GM19438 (cell line): ENCODE data around the gene TRABD2A.

Experiments used
- ATAC-seq: cut with Tn5 transposase; IDR thresholded peaks from one replicate; pipeline ENCODE4 v1.9.1; 2021; ENCODE audit warnings: low read depth; ENCODE audit not compliant: unreplicated experiment

TRABD2A gene

DNA sequence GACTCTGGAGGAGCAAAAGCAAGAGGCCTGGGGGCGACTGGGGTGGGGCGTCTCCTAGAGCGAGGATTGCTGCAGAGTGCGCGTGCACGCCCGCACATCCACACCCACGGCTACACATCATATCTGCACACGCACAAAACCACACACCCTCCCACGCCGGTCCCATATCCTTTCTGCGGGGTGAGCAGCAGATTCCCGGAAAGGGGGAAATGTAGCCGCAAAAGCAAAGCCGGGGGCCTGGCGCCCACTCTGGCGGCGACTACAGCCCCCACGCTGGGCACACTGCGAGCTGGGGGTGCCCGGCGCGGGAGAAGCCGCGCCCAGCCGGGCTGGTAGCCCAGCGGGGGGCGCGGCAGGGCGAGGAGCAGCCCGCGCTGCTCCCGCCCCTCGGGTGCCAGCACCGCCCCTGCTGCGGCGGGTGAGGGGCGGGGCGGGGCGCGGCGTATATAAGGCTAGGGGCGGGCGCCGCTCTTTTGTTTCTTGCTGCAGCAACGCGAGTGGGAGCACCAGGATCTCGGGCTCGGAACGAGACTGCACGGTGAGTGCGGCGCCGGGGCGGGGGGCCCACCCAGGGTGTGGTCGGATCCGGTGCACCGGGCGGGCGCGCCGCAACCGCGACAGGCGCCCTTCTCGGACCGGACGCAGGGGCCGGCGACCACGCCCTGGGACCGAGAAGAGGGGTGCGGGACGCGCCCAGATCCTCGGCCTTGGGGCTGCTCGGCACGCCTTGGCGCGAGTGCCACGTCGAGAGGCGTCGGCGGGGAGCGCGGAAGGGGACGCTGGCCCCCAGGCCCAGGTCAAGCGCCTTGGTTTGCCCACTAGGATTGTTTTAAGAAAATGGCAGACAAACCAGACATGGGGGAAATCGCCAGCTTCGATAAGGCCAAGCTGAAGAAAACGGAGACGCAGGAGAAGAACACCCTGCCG is 24.6 kb upstream of the TRABD2A start, which contains the start of gene TMSB10:
TMSB10 (plus strand) TSS at position 476 of the 927 bp plus-strand sequence.
- ATAC-seq: peak; percentile 62

DNA sequence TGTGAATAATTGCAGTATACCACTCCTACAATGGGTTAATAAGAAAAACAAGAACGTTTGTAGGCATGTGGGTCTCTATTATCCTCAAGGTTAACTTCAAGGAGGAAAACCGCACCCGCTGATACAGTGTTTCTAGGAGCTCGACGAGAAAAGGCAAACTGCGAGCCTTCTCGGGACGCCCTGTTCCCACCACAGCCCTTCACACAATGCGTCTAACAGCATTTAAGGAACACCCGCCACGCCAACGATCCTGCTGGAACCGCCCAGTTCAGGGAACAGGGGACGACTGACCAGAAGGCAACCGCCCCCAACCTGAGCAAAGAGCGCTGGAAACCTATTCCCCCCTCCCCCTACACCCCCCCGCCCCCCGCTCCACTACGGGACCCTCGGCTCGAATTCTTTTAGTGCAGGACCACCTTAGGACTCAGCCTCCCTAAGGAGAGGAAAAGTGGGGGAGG is 23.9 kb upstream of the TRABD2A start:
- no peak for ATAC-seq

DNA sequence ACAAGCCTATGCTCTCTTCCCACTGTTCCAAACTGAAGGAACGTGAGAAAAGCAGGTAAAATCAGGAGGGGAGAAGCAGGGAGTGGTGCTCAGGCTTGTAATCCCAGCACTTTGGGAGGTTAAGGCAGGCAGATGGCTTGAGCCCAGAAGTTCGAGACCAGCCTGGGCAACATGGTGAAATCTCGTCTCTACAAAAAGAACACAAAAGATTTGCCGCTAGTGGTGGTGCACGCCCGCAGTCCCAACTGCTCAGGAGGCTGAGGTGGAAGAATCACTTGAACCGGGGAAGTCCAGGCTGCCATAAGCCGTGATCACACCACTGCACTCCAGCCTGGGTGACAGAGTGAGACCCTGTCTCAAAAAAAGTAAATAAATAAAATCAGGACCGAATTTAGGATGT is 23.3 kb upstream of the TRABD2A start:
- no peak for ATAC-seq

DNA sequence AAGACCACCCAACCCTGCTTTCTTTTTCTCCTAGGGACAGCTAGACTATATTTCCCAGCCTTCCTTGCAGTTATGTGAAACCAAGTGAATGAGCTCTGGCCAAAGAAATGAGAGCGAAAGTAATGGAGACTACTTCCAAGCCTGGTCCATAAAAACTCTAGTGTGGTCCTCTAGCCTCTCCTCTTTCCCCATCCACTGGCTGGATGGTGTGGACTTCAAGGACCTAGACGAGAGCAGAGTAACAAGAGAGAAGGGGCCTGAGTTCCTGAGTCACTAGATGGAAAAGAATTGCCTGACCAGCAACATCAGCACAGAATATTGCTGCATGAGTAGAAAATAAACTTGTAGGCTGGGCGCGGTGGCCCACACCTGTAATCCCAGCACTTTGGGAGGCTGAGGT is 21.6 kb upstream of the TRABD2A start:
- ATAC-seq: no peak

DNA sequence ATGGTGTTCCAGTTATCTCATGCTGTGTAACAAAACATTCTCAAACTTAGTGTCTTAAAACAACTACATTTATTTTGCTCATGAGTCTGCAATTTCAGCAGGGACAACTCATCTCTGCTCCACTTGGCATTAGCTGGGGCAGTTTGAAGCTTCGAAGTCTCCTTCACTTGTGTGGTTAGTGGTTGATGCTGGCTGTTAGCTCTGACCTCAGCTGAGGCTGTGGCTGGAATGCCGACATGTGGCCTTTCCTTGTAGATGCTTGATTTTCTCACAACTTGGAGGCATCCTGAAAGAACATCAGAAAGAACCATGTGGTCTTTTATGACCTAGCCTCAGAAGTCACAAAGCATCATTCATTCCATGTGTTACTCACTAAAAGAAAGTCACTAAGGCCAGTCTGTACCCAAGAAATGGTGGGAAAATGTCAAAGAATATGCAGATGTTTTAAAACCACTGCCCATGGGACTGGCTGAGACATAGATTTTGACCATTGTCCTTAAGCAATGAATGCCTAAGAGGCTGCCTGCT is 20.8 kb upstream of the TRABD2A start:
- ATAC-seq: no peak

DNA sequence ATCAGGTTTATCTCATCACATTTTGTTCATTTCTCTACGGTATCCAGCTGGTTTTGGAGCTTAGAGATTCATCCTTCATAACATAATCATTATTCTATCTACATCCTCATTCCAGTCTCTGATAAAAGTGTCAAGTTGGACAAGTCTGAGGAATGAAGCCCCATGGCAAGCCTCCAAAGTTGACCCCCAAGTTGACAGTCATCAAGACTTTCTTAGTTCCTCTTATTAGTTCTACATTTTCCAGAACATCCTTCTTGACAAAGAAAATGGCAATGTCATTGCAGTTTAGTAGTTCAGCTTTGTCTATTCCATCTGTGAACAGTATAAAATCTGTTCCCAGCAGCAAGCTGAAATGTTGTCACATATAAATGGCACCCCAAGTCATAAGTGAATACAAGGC is 20.1 kb upstream of the TRABD2A start:
- no peak for ATAC-seq

DNA sequence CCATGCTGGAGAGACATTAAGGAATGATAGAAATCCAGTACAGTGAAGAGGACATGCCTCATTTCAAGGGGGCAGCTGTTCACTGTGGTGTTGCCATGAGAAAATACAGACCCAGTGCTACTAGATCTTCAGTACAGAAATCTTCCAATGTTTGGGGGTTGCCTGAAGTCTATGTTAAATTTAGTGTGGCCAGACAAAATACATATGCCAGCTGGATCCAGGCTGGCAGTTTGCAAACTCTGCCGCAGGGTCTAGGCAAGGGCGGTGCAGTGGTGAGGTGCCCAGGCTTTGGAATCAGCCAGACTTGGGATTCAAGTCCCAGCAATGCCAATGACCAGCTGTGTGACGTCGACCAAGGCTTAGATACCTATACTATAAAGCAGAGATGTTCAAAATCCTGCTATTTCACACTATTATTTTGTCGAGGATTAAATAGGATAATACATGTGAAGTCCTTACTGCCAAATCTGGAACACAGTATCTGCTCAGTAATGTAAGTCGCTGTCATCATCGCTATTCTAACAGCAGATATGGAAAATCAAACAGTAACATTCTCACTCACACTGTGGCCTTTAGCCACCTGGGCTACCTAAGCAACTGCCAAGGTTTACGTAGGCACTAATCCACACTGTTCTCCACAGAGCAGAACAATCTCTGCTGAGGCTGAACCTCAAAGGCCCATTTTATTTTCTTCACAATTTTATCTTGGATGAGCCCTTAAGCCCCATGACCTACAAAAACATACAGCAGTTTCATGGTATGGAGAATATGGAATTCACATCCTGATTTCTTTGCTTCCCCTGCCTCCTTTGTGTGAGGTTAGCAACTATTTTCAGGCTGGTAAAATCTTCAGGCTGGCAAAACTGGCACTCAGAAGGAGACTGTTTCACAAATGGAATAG is 18.7 kb upstream of the TRABD2A start:
- no peak for ATAC-seq

DNA sequence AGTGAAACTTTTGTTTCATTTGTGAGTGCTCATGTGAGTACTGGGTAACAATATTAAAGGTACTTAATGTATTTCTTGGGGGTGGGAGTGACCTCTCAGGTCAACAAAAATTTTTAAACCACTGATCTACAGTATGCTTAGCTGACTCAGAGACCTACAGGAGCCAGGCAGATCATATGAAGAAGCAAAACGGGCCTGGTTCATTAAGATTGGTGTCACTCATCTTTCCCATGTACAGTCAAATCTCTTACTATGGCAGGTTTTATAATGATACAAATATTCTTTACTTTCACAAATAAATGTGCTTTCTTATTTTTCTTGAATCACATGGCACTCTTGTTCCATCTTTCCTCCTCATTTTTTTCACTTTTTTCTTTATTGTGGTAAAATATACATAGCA is 16.9 kb upstream of the TRABD2A start:
- ATAC-seq: no peak

DNA sequence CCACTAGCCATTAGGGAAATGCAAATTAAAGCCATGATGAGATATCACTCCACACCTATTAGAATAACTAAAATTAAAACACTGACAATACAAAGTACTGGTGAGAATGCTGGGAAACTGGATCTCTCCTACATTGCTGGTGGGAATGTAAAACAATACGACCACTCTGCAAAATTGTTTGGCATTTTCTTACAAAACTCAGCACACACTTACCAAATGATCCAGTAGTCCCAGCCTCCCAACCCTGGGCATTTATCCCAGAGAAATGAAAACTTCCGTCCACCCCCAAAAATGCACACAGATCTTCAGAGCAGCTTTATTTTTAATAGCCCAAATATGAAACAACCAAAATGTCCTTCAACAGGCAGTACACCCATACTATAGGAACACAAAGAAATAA is 15.7 kb upstream of the TRABD2A start:
- no peak for ATAC-seq

DNA sequence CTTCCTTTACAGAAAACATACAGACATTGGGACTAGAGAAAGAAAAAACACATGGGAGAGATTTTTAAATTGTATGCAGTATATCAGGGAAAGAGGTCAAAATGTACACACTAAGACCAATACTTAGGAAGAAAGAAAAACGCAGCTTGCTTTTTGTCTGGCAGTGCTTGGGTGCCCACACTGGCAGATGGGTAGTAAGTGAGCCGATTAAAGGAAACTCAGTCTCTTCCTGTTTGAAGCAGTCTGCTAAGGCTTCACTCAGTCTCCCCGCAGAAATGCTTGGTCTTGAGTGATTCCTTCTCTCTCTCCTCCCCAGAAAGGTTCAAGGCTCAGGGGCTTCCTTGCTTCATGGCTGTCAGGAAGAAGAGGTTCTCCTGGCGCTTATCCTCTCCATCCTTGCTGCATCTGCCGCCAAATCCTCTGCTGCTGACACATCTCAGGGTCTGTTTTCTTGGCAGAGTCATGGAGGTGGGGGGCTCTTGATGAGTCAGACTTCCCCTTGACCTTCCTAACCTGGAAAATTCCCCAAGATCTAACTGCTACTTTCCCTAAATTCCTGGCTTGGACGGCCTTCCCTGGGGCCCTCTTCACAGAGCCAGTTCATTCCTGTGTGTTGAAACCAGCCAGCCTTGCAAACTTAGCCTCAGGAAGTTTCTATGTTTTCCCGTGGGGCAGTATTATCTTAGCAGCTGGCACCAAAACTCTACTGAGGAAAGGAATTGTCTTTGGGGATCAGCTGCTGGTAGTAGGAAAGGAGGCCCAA is 14.1 kb upstream of the TRABD2A start:
- ATAC-seq: no peak

DNA sequence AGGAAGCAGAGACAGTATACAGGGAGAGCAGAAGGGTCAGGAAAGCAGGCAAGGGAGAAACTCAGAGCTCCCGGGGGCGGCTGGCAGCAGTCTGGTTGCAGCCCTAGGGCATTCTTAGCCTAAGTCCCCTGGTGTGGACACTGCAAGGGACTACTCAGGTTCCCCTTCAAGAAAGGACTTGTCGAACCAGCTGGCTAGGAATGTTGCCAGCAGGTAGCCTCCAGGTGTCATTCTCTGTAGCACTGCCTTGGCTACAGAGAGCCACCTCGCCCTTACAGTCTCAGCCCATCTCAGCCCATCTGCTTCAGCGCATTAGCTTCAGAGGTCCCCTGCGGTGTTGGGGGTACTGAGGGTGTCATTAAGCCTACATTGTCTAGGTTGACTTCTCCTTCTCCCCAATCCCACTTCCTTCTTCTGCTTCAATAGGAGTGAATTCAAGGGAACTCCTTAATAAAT is 13.3 kb upstream of the TRABD2A start:
- no peak for ATAC-seq

DNA sequence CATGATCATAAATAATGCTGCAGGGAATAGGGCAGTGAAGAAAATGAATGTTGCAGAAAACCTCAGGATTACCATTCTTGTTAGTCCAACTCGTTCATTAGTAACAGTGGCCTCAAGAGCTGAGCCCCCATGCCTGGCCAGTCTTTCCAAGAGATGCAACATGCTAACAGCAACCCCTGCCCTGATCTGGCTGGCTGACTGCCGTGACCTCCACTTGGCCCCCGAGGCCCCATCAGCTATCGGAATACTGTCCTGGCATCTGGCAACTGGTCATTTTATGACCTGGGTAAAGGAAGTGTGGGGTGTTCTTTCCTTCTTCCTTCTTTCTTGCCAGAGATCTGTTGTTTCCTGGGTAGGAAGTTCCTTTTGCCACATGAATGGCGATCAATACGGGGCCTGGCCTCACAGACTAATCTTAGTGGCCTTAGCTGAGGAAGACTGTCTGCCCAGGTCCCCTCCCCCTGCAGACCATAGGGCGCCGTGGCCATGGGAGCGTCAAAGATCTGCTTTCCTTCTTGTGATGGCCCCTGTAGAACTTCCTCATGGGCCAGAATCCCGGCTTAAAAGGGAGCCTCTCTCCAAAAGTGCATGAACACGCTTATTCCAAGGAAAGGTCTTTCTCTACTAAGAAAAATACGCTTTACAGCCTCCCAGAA is 10.6 kb upstream of the TRABD2A start:
- ATAC-seq: no peak

DNA sequence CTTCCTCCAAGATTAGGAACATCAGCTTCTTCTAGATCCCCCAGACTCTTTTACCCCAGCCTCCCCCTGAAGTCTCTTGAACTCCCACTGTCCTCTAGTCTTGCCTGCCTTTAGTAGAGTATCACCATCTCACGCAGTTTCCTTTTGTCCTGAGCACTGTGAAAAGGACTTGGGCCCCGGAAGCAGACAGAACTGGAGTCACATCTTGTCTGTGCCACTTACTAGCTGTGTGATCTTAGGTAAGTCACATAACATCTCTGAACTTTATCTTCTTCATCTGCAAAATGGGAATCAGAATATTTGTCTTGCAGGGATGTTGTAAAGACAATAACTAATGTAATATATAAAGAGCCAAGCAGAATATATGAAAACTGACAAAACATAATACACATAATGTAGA is 8.4 kb upstream of the TRABD2A start:
- ATAC-seq: peak; percentile 8

DNA sequence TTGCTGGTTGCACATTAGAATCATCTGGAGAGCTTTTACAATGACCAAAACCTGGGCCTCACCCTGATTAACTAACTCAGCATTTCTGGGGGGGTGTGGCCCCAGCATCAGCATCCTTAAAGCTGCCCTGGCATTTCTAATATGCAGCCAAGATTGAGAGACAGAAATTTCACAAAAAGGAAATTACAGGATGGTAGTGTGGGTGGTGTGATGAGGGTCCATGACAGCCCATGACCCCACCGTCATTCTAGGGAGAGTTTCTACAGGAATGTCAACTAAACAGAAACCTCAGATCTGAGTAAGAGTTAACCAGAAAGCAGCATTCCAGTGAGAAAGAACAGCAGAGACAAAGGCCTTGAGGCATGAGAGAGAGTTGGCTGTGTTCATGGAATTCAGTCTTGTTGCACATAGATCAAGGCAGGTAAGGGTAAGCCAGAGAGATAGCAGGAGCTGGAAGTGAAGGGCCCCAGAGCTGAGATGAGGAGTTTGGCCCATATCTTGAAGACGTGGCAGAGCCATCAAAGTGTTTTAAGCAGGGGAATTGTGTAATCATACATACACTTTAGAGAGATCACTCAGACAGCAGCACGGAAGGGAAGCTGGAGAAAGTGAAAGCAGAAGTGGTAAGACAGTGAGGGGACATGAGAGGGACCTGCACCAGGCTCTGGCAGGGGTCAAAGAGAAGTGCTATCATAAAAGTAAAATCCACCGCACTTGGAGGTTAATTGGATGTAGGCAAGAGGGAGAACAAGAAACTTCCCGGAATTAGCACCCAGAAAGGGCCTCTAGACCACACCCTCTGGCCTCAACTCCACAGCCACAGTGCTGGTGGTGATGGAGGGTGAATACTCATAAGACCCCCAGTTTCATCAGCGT is 7.8 kb upstream of the TRABD2A start:
- peak; percentile 99 for ATAC-seq

DNA sequence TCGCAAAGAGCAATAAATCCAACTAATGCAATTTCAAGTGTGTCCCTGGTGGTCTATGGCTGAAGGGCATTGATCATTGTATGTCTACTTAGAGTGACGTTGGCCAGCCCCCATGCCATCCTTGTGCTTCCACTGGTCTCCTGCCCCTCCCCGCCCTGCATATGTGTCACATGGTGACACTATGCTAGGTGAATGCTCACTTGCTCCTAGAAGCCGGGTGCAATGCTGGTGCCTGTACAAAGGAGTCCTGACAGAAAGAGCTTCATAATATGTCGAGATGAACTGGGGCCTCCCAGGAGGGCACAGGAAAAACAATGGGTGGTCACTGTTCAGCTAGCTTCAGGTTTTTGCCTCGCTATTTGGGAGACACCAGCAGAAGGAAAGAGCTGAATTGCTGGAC is 5.9 kb upstream of the TRABD2A start:
- no peak for ATAC-seq

DNA sequence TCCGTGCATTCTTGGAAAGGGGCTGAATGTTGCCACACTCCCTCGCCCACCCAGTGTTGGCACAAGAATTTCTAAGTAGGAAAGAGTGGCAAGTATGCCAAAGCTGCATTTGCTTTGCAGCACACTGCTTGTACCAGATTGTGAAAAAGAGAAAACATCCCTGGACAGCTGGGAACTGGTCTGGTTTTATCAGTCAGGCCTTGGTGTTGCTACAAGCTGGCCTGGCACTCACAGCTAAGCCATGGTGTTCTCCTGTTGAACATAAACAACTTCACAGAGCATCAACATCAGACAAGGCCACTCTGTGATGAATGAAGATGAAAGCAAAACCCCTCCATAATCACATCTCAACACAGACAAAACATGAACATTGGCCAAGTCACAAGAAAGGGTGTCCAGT is 4.2 kb upstream of the TRABD2A start:
- no peak for ATAC-seq

DNA sequence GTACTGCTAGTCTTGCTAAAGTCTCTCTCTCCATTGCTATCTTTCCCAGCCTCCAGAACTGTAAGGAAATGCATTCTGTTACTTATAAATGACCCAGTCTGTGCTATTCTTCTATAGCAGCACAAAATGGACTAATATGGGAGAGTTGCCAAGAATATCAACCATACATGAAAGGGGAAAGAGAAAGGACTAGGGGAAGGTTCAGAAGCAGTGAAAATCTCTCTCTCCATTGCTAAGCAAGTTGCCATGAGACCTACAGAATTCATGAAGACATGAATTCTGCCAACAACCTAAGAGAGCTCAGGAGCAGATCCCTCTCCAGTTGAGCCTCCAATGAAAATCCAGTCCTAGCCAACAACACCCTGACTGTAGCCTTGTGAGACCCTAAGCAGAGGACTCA is 3.6 kb upstream of the TRABD2A start:
- no peak for ATAC-seq

DNA sequence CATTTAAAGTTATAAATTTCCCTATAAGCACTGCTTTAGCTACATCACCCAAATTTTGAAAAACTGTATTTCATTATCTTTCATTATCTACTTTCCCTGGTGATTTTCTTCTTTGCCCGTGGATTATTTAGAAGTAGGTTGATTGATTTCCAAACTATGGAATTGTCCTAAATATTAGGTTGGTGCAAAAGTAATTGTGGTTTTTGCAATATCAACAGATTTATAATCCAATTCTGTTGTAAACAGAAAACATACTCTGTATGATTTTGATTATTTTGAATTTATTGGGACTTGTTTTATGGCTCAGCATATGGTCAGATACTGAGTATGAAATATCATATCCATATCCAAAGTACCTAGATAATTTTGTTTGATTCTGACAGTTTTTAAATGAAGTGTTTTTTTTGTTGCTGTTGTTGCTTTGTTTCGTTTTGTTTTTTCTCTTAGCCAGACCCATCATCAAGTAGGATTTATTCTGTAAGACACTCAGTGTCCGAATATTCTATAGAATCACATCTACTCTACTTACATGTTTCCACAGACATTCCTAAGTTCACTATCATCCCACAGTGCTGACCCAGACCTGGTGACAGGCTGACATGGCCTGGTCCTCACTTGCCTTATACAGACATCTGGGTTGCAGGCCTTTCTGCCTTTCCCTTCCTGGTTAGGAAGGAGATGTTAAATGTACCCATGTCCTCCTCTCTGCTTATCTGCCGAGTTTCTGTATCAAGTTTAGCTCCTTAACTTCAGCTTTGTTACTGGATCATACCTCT is 2.1 kb upstream of the TRABD2A start:
- ATAC-seq: no peak
